RWPE1 (cell line): Measurements from ENCODE around the gene RACGAP1.

ENCODE experiments used
- CTCF ChIA-PET: fragments of 350-600 bp; sonication (Branson Sonifier 250); formaldehyde crosslinking; extraction: SDS; loops from one replicate; lab custom pipeline; 2021; lab: Yijun Ruan, JAX
- POLR2A ChIA-PET: fragments of 400-600 bp; formaldehyde crosslinking; extraction: SDS; loops from one replicate; lab custom pipeline; 2020; ENCODE audit warnings: antibody characterized with exemption; ENCODE audit not compliant: low non-redundant PET; lab: Yijun Ruan, JAX
- DNase-seq: peaks from one replicate; pipeline ENCODE4 v3.0.0; 2012; ENCODE audit warnings: low spot score
- H3K27ac ChIP-seq: fragments of 450-650 bp; 2 replicates; pipeline ENCODE4 v1.5.1; 2017
- TF ChIP-seq, protein P1 (sequence below): fragments of 450-650 bp; conservative IDR thresholded peaks from 2 replicates; pipeline ENCODE4 v1.5.1; 2017; ENCODE audit warnings: low read depth, mild to moderate bottlenecking

RACGAP1 gene

GRCh38 chr12:50043308-50043707 lies 18.0 kb upstream of the RACGAP1 start:
- ChIA-PET CTCF (interaction anchor here (1.4 kb wide), 1 partner anchor 12 kb away, joined by 5 read pairs; no protein-coding TSS in a partner anchor), POLR2A (interaction anchor here (0.6 kb wide), 1 partner anchor 79 kb away, joined by 3 read pairs; no protein-coding TSS in a partner anchor)
- no peak overlapping the region for H3K27ac ChIP-seq
- TF ChIP-seq, protein P1, sequence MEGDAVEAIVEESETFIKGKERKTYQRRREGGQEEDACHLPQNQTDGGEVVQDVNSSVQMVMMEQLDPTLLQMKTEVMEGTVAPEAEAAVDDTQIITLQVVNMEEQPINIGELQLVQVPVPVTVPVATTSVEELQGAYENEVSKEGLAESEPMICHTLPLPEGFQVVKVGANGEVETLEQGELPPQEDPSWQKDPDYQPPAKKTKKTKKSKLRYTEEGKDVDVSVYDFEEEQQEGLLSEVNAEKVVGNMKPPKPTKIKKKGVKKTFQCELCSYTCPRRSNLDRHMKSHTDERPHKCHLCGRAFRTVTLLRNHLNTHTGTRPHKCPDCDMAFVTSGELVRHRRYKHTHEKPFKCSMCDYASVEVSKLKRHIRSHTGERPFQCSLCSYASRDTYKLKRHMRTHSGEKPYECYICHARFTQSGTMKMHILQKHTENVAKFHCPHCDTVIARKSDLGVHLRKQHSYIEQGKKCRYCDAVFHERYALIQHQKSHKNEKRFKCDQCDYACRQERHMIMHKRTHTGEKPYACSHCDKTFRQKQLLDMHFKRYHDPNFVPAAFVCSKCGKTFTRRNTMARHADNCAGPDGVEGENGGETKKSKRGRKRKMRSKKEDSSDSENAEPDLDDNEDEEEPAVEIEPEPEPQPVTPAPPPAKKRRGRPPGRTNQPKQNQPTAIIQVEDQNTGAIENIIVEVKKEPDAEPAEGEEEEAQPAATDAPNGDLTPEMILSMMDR = no peak
- no peak for DNase-seq

DNA sequence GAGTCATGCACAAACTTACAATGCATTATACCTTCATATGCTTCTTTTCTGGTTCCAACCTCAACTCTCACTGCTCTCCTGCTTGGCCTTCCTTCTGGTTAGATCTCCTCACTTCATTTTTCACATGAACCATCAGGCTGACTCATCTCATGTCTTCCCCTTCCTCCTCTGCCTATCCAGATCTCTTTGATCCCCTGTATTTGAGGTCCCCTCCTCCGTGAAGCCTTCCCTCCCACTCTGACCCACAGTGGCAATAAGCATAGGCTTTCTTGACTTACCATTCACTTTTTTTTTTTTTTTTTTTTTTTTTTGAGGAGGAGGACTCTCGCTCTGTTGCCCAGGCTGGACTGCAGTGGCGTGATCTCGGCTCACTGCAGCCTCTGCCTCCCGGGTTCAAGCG lies 17.4 kb upstream of the RACGAP1 start:
- ChIA-PET CTCF (interaction anchor here (1.4 kb wide), 1 partner anchor 13 kb away, joined by 5 read pairs; no protein-coding TSS in a partner anchor), POLR2A (interaction anchor here (0.7 kb wide), 1 partner anchor 18 kb away, joined by 3 read pairs; no protein-coding TSS in a partner anchor)
- no peak for DNase-seq
- TF ChIP-seq, protein P1 = no peak
- H3K27ac ChIP-seq = no peak overlapping the region

GRCh38 chr12:50041962-50042361 lies 16.7 kb upstream of the RACGAP1 start:
- TF ChIP-seq, protein P1 = no peak
- CTCF ChIA-PET = interaction anchor here (1.4 kb wide), 1 partner anchor 14 kb away, joined by 5 read pairs; no protein-coding TSS in a partner anchor
- DNase-seq = no peak
- no peak overlapping the region for H3K27ac ChIP-seq
- POLR2A ChIA-PET = interaction anchor here (0.7 kb wide), 1 partner anchor 18 kb away, joined by 3 read pairs; no protein-coding TSS in a partner anchor

- DNase-seq = no peak
- ChIA-PET POLR2A (no interaction called here), CTCF (no interaction called here)
- H3K27ac ChIP-seq = peak overlapping the region; percentile 12; the same call in 1 of the 2 replicates
- TF ChIP-seq, protein P1 = no peak
These were observed 16.0 kb upstream of the RACGAP1 start for GRCh38 chr12:50041062-50041860.

- CTCF ChIA-PET = no interaction called here
- POLR2A ChIA-PET = interaction anchor here (0.6 kb wide), 1 partner anchor 10 kb away, joined by 5 read pairs; no protein-coding TSS in a partner anchor
- TF ChIP-seq, protein P1 = no peak
- no peak for DNase-seq
- peak overlapping the region; percentile 12; the same call in 1 of the 2 replicates for H3K27ac ChIP-seq
These were observed 15.4 kb upstream of the RACGAP1 start for GRCh38 chr12:50040657-50041056.

DNA sequence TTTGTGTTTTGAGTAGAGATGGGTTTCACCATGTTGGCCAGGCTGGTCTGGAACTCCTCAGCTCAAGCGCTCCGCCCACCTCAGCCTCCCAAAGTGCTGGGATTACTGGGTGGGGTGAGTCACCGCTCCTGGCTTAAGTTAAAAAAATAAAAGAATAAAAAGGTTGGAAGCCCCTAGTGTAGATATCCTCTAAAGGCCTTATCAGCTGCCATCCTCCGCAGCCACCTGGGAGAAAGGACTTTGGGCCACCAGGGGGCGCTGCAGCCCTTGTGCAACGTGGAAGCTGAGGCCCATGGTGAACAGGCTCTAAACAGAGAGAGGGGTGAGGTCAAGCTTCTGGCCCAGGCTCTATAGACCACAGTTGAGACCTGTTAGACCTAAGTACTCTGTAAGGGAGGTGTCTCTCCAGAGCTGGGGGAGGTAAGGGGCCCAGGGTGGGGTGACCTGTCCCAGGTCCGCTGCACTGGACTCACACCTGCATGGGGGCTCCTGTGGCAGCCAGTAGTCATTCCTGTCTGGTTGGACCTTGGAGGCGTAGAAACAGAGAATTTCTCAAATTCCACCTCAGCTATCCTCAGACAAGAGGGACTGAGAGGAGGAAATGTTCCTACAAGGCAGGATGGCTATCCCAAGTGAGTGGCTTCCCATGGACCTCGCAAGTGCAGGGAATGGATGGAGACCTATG lies 14.0 kb upstream of the RACGAP1 start:
- ChIA-PET CTCF (interaction anchor here (0.5 to 2.0 kb wide), 23 partner anchors 10 to 949 kb away, joined by 3 to 16 read pairs (median 4); partner anchors contain the start of gene RACGAP1), POLR2A (no interaction called here)
- TF ChIP-seq, protein P1 = peak; percentile 82
- DNase-seq = peak; percentile 64
- peak overlapping the region; percentile 70 for H3K27ac ChIP-seq
